Measurements from ENCODE around the gene TSC22D3.

GRCh38 chrX:107804427-107804826 is 28.8 kb upstream of the TSC22D3 start:
- TF ChIP-seq EZH2 (IDR thresholded peaks at IDR 0.05) = no peak
- TF ChIP-seq POLR2AphosphoS5 (IDR thresholded peaks at IDR 0.05; ENCODE audit: borderline replicate concordance, low read depth, low read length) = no peak
- TF ChIP-seq FOXP2 (optimal IDR thresholded peaks at IDR 0.05; ENCODE audit: control extremely low read depth, extremely low read length, insufficient read depth) = no peak

Measured in SK-N-MC (cell line).